Loucy (cell line): ENCODE data around the gene TPI1.

Experiments used
- H2AFZ ChIP-seq: fragments of 200-600 bp; sonication (generic); 2 replicates; pipeline ENCODE4 v1.6.0; 2016; ENCODE audit warnings: antibody characterized with exemption, mild to moderate bottlenecking, low read length, moderate library complexity
- H3F3A ChIP-seq: fragments of 200-600 bp; 2 replicates; pipeline ENCODE4 v1.6.0; 2016; ENCODE audit warnings: antibody characterized with exemption, low read depth, mild to moderate bottlenecking
- H3K27me3 ChIP-seq: fragments of 200-600 bp; sonication (generic); 2 replicates; pipeline ENCODE4 v1.6.1; 2014; ENCODE audit warnings: low read length, mild to moderate bottlenecking; ENCODE audit not compliant: insufficient read depth, poor library complexity, severe bottlenecking
- H3K36me3 ChIP-seq: fragments of 200-600 bp; sonication (generic); 2 replicates; pipeline ENCODE4 v1.6.1; 2016; ENCODE audit warnings: low read length; ENCODE audit not compliant: insufficient read depth
- H3K4me1 ChIP-seq: fragments of 200-600 bp; sonication (generic); 2 replicates; pipeline ENCODE4 v1.5.1; 2014; ENCODE audit warnings: low read length, mild to moderate bottlenecking; ENCODE audit not compliant: insufficient read depth, poor library complexity, severe bottlenecking
- H3K4me2 ChIP-seq: fragments of 200-600 bp; sonication (generic); 2 replicates; pipeline ENCODE4 v1.6.0; 2014; ENCODE audit warnings: antibody characterized with exemption, low read length, low read depth, mild to moderate bottlenecking; ENCODE audit not compliant: poor library complexity, severe bottlenecking
- H3K4me3 ChIP-seq: fragments of 200-600 bp; sonication (generic); 2 replicates; pipeline ENCODE4 v1.5.1; 2014; ENCODE audit warnings: low read length, mild to moderate bottlenecking, mixed read lengths; ENCODE audit not compliant: poor library complexity, severe bottlenecking
- H3K79me2 ChIP-seq: fragments of 200-600 bp; sonication (generic); 2 replicates; pipeline ENCODE4 v1.6.1; 2014; ENCODE audit warnings: low read length; ENCODE audit not compliant: insufficient read depth
- H3K9ac ChIP-seq: fragments of 200-600 bp; sonication (generic); 2 replicates; pipeline ENCODE4 v1.6.0; 2014; ENCODE audit warnings: mild to moderate bottlenecking, low read depth, low read length, moderate library complexity; ENCODE audit not compliant: poor library complexity, severe bottlenecking
- H3K9me2 ChIP-seq: fragments of 200-600 bp; sonication (generic); replicated peaks from 2 replicates; pipeline ENCODE4 v1.6.1; 2016; ENCODE audit warnings: low read depth, low read length, mixed read lengths
- H3K9me3 ChIP-seq: fragments of 200-600 bp; sonication (generic); 2 replicates; pipeline ENCODE4 v1.6.1; 2014; ENCODE audit warnings: mild to moderate bottlenecking, antibody characterized with exemption, low read length, low read depth; ENCODE audit not compliant: insufficient read depth
- H4K20me1 ChIP-seq: fragments of 200-600 bp; sonication (generic); 2 replicates; pipeline ENCODE4 v1.6.0; 2014; ENCODE audit warnings: antibody characterized with exemption, low read length, mild to moderate bottlenecking; ENCODE audit not compliant: insufficient read depth, poor library complexity, severe bottlenecking
- EZH2phosphoT487 ChIP-seq: fragments of 200-600 bp; IDR thresholded peaks from 2 replicates; pipeline ENCODE4 v1.6.1; 2018; ENCODE audit warnings: antibody characterized with exemption, mild to moderate bottlenecking, moderate library complexity, borderline replicate concordance
- TF ChIP-seq, protein P1 (sequence below): fragments of 200-600 bp; sonication (generic); conservative IDR thresholded peaks from 2 replicates; pipeline ENCODE4 v1.5.1; 2014; ENCODE audit warnings: mild to moderate bottlenecking, antibody characterized with exemption, low read length

The TPI1 gene

DNA sequence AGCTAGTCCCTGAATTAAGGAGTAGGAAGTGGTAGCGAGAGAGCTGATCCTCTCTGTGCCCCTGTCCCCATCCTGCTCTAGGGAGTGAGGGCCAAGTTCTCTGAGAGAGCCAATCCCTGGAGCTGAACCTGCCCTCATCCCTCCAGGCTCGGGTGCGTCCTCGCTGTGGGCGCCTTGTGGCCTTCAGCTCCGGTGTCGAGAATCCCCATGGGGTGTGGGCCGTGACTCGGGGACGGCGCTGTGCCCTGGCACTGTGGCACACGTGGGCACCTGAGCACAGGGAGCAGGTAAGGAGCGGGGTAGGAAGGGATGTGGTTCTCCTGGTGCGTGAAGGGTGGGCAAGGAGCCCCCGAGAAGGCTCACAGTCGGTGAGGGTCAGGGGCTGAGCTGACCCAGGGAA, 28.5 kb upstream of the TPI1 start:
- Histone ChIP-seq H3K36me3 (peaks cover 3% of the 10 kb centered on the region; the same call in 1 of the 2 replicates), H3K27me3 (no peaks in the 10 kb centered on the region)
- TF ChIP-seq, protein P1, sequence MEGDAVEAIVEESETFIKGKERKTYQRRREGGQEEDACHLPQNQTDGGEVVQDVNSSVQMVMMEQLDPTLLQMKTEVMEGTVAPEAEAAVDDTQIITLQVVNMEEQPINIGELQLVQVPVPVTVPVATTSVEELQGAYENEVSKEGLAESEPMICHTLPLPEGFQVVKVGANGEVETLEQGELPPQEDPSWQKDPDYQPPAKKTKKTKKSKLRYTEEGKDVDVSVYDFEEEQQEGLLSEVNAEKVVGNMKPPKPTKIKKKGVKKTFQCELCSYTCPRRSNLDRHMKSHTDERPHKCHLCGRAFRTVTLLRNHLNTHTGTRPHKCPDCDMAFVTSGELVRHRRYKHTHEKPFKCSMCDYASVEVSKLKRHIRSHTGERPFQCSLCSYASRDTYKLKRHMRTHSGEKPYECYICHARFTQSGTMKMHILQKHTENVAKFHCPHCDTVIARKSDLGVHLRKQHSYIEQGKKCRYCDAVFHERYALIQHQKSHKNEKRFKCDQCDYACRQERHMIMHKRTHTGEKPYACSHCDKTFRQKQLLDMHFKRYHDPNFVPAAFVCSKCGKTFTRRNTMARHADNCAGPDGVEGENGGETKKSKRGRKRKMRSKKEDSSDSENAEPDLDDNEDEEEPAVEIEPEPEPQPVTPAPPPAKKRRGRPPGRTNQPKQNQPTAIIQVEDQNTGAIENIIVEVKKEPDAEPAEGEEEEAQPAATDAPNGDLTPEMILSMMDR = no peak
- no peak for TF ChIP-seq EZH2phosphoT487

GRCh38 chr12:6839482-6840201, 27.7 kb upstream of the TPI1 start:
- H3K4me1 ChIP-seq = peaks cover 5% of the 10 kb centered on the region
- H3K36me3 ChIP-seq = no peaks in the 10 kb centered on the region; the same call in 1 of the 2 replicates
- no peak overlapping the region for H3K9ac ChIP-seq
- H3K9me2 ChIP-seq = no peaks in the 10 kb centered on the region
- H3K4me3 ChIP-seq = no peak overlapping the region
- H4K20me1 ChIP-seq = no peaks in the 10 kb centered on the region
- H3K9me3 ChIP-seq = no peaks in the 10 kb centered on the region
- H3K27me3 ChIP-seq = no peaks in the 10 kb centered on the region
- TF ChIP-seq EZH2phosphoT487 = no peak
- TF ChIP-seq, protein P1 = no peak
- H2AFZ ChIP-seq = no peak overlapping the region
- no peaks in the 10 kb centered on the region for H3F3A ChIP-seq
- no peaks in the 10 kb centered on the region for H3K79me2 ChIP-seq
- no peak overlapping the region for H3K4me2 ChIP-seq

More for the DNA sequence above, 28.5 kb upstream of the TPI1 start:
- H3K4me2 ChIP-seq = no peak overlapping the region
- no peaks in the 10 kb centered on the region for H4K20me1 ChIP-seq
- H3K4me1 ChIP-seq = peaks cover 5% of the 10 kb centered on the region
- no peaks in the 10 kb centered on the region for H3K9me2 ChIP-seq
- no peak overlapping the region for H3K9ac ChIP-seq
- H3K4me3 ChIP-seq = no peak overlapping the region
- no peaks in the 10 kb centered on the region for H3K9me3 ChIP-seq
- no peaks in the 10 kb centered on the region for H3K79me2 ChIP-seq
- H2AFZ ChIP-seq = no peak overlapping the region
- no peaks in the 10 kb centered on the region for H3F3A ChIP-seq

GRCh38 chr12:6840330-6840729, 27.0 kb upstream of the TPI1 start:
- Histone ChIP-seq H3K36me3 (peaks cover 6% of the 10 kb centered on the region; the same call in 1 of the 2 replicates), H3K27me3 (no peaks in the 10 kb centered on the region), H3K9me3 (no peaks in the 10 kb centered on the region), H3K79me2 (no peaks in the 10 kb centered on the region), H3K9me2 (no peaks in the 10 kb centered on the region), H3K4me2 (no peak overlapping the region), H3K9ac (no peak overlapping the region), H3F3A (no peaks in the 10 kb centered on the region), H3K4me3 (no peak overlapping the region), H2AFZ (no peak overlapping the region), H3K4me1 (peaks cover 5% of the 10 kb centered on the region), H4K20me1 (no peaks in the 10 kb centered on the region)
- no peak for TF ChIP-seq EZH2phosphoT487
- TF ChIP-seq, protein P1 = no peak
